HuH-7 (cell line): ENCODE results near the gene CMTM5.
"Not testable (repeated sequence)": the region's sequence is repeated elsewhere in the genome, so short reads cannot be mapped to it uniquely, and the experiment has no call there.

ENCODE experiments used
- DNase-seq: peaks from one replicate; pipeline ENCODE4 v3.0.0; 2011; ENCODE audit warnings: low spot score

The CMTM5 gene

DNA sequence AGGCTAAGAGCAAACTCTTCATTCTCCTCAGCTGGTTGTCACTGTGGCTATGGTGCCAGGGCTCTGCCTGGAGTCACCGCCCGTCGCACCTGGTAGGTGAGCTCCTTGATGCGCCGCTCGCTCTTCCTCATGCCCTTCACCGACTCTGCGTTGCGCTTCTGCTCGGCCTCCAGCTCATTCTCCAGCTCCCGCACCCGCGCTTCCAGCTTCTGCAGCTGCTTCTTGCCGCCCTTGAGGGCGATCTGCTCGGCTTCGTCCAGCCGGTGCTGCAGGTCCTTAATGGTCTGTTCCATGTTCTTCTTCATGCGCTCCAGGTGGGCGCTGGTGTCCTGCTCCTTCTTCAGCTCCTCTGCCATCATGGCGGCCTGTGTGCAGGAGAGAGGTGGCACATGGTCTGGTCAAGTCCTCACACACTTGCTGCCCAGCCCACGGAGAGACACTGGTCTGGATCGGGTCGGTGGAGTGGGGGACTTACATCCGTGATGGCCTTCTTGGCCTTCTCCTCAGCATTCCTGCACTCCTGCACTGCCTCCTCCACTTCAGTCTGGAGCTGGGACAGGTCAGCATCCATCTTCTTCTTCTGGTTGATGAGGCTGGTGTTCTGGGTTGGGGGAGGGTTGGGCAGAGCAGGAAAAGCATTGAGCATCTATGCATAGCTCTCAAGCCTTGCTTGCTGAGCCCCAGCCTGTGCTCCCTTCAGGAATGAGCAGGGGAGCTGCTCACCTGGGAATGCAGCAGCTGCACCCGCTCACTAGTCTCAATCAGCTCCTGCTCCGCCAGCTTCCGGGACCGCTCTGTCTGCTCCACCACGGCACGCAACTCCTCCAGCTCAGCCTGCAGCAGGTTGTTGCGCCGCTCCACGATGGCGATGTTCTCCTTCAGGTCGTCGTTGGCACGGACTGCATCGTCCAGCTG, 38.3 kb downstream of the CMTM5 start:
- no peak for DNase-seq

DNA sequence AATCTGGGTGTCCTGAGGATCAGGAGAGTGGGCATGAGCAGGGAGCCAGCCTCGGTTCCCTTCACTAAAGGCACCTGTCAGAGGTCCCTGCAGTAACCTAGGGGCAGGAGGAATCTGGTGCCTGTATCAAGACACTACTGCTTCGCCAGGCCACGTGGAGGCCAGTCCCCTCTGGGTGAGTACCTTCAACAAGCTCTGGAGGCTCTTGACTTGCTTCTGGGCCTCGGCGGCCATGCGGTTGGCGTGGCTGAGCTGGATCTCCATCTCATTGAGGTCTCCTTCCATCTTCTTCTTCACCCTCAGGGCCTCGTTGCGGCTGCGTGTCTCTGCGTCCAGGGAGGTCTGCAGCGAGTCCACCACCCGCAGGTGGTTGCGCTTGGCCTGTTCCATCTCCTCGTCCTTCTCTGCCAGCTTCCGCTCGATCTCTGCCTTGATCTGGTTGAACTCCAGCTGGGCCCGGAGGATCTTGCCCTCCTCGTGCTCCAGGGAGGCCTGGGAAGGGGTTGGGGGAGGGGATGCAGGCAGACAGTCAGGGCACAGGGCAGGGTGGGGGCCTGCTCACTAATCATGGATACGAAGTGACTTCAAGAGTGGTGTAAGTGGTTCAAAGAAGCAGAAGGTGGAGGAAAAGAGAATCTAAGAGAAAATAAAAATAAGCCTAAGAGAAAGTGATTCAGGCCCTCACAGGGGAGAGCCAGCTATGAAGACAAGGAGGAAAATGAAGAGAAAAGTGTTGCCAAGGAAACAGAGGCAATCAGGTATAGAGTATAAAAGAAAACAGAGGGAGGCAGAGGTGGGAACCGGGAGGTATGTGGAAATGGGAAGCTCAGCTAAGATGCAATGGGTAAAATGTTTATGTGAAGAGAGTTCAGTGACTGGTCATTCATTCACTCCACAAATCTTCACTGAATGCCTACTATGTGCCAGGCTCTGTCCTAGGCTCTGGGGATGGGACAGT, 39.3 kb downstream of the CMTM5 start:
- no peak for DNase-seq

DNA sequence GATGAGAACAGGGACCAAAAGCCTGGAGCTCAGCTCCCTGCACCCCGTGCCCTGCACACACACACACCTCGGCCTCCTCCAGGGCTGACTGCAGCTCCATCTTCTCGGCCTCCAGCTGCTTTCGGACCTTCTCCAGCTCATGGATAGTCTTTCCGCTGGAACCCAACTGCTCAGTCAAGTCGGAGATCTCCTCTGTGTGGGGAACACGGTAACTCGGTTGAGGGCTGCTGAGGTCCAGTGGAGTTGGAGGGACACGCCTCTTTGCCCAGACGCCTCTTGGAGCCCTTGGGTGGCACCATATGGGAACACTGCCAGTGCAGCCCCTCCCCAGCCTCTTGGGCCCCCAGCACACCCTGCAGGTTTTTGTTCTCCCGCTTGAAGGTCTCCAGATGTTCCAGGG, 40.0 kb downstream of the CMTM5 start:
- no peak for DNase-seq

DNA sequence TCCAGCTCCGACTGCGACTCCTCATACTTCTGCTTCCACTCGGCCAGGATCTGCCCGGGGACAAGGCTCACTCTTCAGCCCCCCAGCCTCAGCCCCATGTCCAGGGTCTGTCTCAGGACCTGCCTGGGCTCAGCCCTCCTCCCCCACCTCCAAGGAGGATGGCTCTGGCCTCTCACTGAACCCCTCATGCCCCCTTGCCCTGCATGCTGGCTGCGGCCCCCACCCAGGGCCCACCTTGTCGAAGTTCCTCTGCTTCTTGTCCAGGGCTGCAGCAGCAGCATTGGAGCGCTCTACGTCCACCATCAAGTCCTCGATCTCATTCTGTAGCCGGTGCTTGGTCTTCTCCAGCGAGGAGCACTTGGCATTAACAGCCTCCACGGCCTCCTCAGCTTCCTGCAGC, 40.4 kb downstream of the CMTM5 start:
- not testable (repeated sequence) for DNase-seq

DNA sequence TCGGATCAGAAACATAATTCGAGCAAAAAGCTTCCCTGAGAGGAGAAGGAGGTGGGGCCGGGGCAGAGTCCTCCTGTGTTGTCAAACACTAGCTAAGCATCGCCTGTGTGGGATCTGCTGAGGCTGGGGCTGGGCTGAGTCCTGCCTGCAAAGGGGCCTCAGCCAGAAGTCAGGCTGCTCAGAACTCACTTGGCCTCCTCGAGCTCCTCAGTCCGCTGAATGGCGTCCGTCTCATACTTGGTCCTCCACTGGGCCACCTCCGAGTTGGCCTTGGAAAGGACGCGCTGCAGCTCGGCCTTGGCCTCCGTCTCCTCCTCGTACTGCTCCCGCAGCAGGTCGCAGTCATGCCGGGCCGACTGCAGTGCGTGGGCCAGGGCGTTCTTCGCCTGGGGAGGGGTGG, 41.2 kb downstream of the CMTM5 start:
- DNase-seq, result no peak

DNA sequence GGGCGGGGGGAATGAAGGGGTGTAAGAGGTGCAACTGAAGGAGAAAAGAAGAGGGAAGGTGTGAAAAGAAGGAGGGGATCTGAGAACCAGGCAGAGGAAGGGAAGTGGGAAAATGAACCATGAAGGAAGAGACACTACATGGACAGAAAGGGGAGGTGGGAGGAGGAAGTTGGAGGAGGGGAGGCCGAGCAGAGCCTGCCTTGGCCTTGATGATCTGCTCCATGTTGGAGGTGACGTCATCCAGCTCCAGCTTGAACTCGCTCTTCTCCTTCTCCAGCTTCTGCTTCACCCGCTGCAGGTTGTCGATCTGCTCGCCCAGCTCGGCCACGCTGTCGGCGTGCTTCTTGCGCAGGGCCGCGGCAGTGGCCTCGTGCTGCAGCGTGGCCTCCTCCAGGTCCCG, 42.8 kb downstream of the CMTM5 start:
- DNase-seq, result not testable (repeated sequence)

DNA sequence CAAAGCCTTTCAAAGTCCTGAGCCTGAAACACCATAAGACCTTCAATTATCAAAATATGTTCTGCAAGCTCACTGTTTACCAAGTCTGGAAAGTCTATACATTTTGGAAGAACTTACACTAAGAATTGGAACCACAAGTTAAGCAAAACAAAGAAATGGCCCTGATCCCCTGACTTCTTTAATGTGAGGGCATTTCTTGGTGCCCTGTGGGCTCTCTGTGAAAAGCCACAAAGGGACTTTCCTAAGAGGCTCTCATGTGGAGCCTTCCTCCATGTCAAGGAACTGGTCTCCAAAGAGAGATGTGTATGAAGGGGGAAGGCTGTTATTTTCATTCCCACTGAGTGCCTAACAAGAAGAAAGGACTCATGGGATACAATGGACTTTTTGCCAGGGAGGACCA, 44.7 kb downstream of the CMTM5 start:
- no peak for DNase-seq

DNA sequence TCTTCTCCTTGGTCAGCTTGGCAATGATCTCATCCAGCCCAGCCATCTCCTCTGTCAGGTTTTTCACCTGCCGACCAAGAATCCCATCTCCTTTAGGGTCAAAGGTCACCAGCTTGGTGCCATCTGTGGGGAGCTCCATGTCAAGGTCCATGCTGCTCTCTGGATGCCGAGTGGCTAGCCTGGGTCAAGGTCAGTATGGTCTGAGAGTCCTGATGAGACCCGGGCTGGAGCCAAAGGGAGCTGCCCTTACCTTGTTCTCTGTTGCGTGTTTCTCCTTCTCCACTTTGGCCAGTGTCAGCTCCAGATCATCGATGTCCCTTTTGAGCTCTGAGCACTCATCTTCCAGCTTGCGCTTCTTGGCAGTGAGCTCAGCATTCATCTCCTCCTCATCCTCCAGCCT, 46.8 kb downstream of the CMTM5 start:
- DNase-seq, result no peak

DNA sequence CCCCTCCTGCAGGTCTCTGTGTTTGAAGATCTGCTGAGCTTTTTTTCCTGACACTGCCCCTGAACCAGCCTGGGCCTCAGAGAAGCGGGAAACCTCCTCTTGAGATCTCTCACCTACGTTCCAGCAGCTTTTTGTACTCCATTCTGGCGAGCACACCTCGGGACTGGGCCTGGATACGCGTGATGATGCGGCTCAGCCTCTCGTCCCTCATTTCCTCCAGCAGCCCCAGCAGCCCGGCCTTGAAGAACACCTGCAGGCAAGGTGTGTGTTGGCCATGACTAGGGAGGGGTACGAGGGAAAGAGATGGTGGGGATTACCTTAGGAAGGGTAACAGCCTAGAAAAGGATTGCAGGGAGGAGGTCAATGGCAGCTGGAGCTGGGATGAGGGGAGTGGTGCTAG, 48.3 kb downstream of the CMTM5 start:
- DNase-seq, result no peak

DNA sequence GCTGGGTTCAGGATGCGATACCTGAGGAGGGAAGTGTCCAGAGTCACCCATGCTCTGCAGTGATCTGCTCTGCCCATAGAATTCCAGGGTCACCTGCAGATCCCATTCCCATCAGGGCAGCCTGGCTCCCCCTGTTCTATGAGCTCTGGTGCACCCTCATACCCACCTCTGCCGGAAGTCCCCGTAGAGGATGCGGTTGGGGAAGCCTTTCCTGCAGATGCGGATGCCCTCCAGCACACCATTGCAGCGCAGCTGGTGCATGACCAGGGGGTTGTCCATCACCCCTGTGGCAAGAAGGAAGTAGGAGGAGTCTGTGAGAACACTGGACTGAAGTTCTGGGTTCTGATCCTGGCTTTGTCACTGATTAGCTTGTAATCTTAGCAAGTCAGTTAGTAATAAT, 49.0 kb downstream of the CMTM5 start:
- DNase-seq, result not testable (repeated sequence)

DNA sequence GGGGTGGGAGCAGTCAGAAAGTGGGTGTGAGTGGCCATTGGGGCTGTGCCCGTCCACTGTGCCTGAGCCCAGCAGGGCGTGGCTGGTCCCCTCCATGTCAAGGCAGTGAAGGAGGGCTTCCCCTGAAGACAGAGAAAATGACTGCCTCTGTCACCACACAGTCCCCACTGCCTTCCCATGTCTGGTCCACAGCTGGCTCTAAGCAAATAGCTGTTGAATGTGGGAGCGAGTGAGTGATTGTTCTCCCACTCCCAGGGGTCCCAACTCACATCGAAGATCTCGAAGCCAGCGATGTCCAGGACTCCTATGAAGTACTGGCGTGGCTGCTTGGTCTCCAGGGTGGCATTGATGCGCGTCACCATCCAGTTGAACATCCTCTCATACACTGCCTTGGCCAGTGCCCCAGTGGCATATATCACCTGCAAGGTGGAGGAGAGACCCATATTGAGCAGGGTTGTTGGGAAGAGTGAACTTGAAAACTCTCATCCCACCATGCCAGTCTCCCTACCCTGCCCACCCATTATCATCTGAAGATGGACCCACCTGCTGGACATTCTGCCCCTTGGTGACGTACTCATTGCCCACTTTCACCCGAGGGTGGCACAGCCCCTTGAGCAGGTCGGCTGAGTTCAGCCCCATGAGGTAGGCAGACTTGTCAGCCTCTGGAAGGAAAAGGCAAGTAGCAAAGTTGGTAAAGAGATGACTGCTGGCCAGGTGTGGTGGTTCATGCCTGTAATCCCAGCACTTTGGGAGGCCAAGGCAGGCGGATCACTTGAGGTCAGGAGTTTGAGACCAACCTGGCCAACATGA, 52.0 kb downstream of the CMTM5 start:
- DNase-seq, result no peak
